HCT116 (cell line): ENCODE results near the gene TWSG1. TPM values are rescaled to one million over a fixed set of nuclear protein-coding genes. Genes with fewer than 3 reads are reported as not detected.
"Not testable (repeated sequence)": the region's sequence is repeated elsewhere in the genome, so short reads cannot be mapped to it uniquely, and the experiment has no call there.

Source experiments
- ATAC-seq: fragments of 200-7000 bp; cut with Tn5 transposase; 2 replicates; pipeline ENCODE4 v1.9.1; 2020; ENCODE audit warnings: mild to moderate bottlenecking, moderate library complexity
- BruUV-seq: library from RNA; stranded (reverse); fragments of 400-500 nt; replicated peaks from 2 replicates; lab custom pipeline; 2021; lab: Mats Ljungman, UMichigan
- CTCF ChIA-PET: fragments of 300-600 bp; sonication (Branson Sonifier 250); formaldehyde crosslinking; loops from one replicate; lab custom pipeline; 2021; ENCODE audit warnings: antibody characterized with exemption; lab: Charles Lee
- POLR2A ChIA-PET: fragments of 300-600, 350-600 bp; sonication (Branson Sonifier 250); formaldehyde crosslinking; loops from one replicate; lab custom pipeline; 2021; ENCODE audit warnings: antibody characterized with exemption; lab: Charles Lee
- RAD21 ChIA-PET, 2 experiments: fragments of 300-600 bp; sonication (Branson Sonifier 250); formaldehyde crosslinking; loops; one replicate each; lab custom pipeline; 2023; ENCODE audit warnings: low total read pairs in 2 of 2; ENCODE audit not compliant: uncharacterized antibody in 2 of 2, unreplicated experiment in 2 of 2, low non-redundant PET in 1 of 2; lab: Charles Lee
- DNase-seq: peaks from one replicate; pipeline ENCODE4 v3.0.0-alpha.2; 2010; ENCODE audit warnings: low read depth, low spot score
- H2AFZ ChIP-seq: fragments of 200-600 bp; shearing (Covaris generic), sonication (generic); 2 replicates; pipeline ENCODE4 v1.6.1; 2017; ENCODE audit warnings: low read depth, mixed run types, mixed read lengths, antibody characterized with exemption, low read length; ENCODE audit not compliant: poor library complexity, severe bottlenecking
- H3K27ac ChIP-seq: 2 replicates; pipeline ENCODE4 v1.5.1; 2012; ENCODE audit warnings: low read depth, low read length
- H3K27me3 ChIP-seq: fragments of 200-600 bp; sonication (generic); 2 replicates; pipeline ENCODE4 v1.6.1; 2016; ENCODE audit warnings: mixed run types, low read length, mixed read lengths; ENCODE audit not compliant: insufficient read depth
- H3K36me3 ChIP-seq, 2 experiments: fragments of 200-500 bp in 1 of 2; fragments of 200-600 bp in 1 of 2; sonication (Bioruptor generic) in 1 of 2; sonication (generic) in 1 of 2; 2 replicates each; pipeline versions ENCODE4 v1.5.1 to v1.6.1; 2014 to 2016; ENCODE audit warnings: low read length in 2 of 2, inconsistent platforms in 1 of 2, mixed read lengths in 1 of 2, mixed run types in 1 of 2; ENCODE audit not compliant: insufficient read depth in 2 of 2, control insufficient read depth in 1 of 2
- H3K4me1 ChIP-seq, 2 experiments: fragments of 200-600 bp in 1 of 2; sonication (generic) in 1 of 2; 2 replicates each; pipeline versions ENCODE4 v1.5.1 to v1.6.1; 2012 to 2017; ENCODE audit warnings: low read length in 2 of 2, inconsistent platforms in 1 of 2, mild to moderate bottlenecking in 1 of 2, mixed read lengths in 1 of 2, mixed run types in 1 of 2, moderate library complexity in 1 of 2; ENCODE audit not compliant: insufficient read depth in 2 of 2, control insufficient read depth in 1 of 2
- H3K4me2 ChIP-seq: fragments of 200-600 bp; sonication (generic); 2 replicates; pipeline ENCODE4 v1.6.1; 2017; ENCODE audit warnings: mixed run types, low read length, mixed read lengths
- H3K4me3 ChIP-seq, 2 experiments: fragments of 200-600 bp in 1 of 2; sonication (generic) in 1 of 2; replicated peaks in 1 of 2; 2 replicates each; pipeline ENCODE4 v1.5.1; 2011 to 2016; ENCODE audit warnings: low read length in 2 of 2, control low read depth in 1 of 2, low read depth in 1 of 2, mild to moderate bottlenecking in 1 of 2, mixed read lengths in 1 of 2, mixed run types in 1 of 2
- H3K79me2 ChIP-seq: fragments of 200-600 bp; sonication (generic); 2 replicates; pipeline ENCODE4 v1.6.1; 2017; ENCODE audit warnings: mild to moderate bottlenecking, mixed run types, low read length, moderate library complexity, mixed read lengths; ENCODE audit not compliant: insufficient read depth
- H3K9ac ChIP-seq: fragments of 200-600 bp; sonication (generic); 2 replicates; pipeline ENCODE4 v1.6.1; 2016; ENCODE audit warnings: low read length, mixed read lengths
- H3K9me2 ChIP-seq: fragments of 200-600 bp; sonication (generic), shearing (Covaris generic); 2 replicates; pipeline ENCODE4 v1.6.1; 2017; ENCODE audit warnings: mixed run types, mild to moderate bottlenecking, moderate library complexity; ENCODE audit not compliant: insufficient read depth
- H3K9me3 ChIP-seq, 2 experiments: fragments of 200-500 bp in 1 of 2; fragments of 200-600 bp in 1 of 2; sonication (Bioruptor generic) in 1 of 2; sonication (generic) in 1 of 2; 2 replicates each; pipeline ENCODE4 v1.6.1; 2014 to 2017; ENCODE audit warnings: low read length in 2 of 2, mixed read lengths in 2 of 2, inconsistent platforms in 1 of 2, low read depth in 1 of 2, mild to moderate bottlenecking in 1 of 2, mixed run types in 1 of 2, moderate library complexity in 1 of 2; ENCODE audit not compliant: control insufficient read depth in 1 of 2, insufficient read depth in 1 of 2
- H4K20me1 ChIP-seq: fragments of 200-600 bp; sonication (generic), shearing (Covaris generic); 2 replicates; pipeline ENCODE4 v1.6.1; 2017; ENCODE audit warnings: mixed run types, mild to moderate bottlenecking, moderate library complexity; ENCODE audit not compliant: insufficient read depth
- CBX3 ChIP-seq: IDR thresholded peaks from 2 replicates; pipeline ENCODE4 v1.6.1; 2012; ENCODE audit warnings: low read depth
- CEBPB ChIP-seq: IDR thresholded peaks from 2 replicates; pipeline ENCODE4 v1.6.1; 2012; ENCODE audit warnings: low read depth
- EGR1 ChIP-seq: IDR thresholded peaks from 2 replicates; pipeline ENCODE4 v1.6.1; 2012; ENCODE audit warnings: low read depth
- ELF1 ChIP-seq: IDR thresholded peaks from 2 replicates; pipeline ENCODE4 v1.6.1; 2012; ENCODE audit warnings: low read depth, borderline replicate concordance
- EZH2 ChIP-seq: fragments of 200-600 bp; sonication (generic); IDR thresholded peaks from 2 replicates; pipeline ENCODE4 v1.6.1; 2017; ENCODE audit warnings: antibody characterized with exemption, mixed run types
- EZH2phosphoT487 ChIP-seq: fragments of 200-600 bp; IDR thresholded peaks from 2 replicates; pipeline ENCODE4 v1.6.1; 2018; ENCODE audit warnings: antibody characterized with exemption, borderline replicate concordance
- FOSL1 ChIP-seq: IDR thresholded peaks from 2 replicates; pipeline ENCODE4 v1.6.1; 2012; ENCODE audit warnings: low read depth
- JUND ChIP-seq: IDR thresholded peaks from 2 replicates; pipeline ENCODE4 v1.6.1; 2012
- POLR2A ChIP-seq: IDR thresholded peaks from 2 replicates; pipeline ENCODE4 v1.7.0; 2011; ENCODE audit warnings: borderline replicate concordance; ENCODE audit not compliant: insufficient read depth, insufficient read length; ENCODE audit errors: extremely low read depth
- POLR2AphosphoS5 ChIP-seq: IDR thresholded peaks from 2 replicates; pipeline ENCODE4 v1.6.1; 2011; ENCODE audit warnings: mild to moderate bottlenecking, low read depth, low read length, moderate library complexity
- RAD21 ChIP-seq: IDR thresholded peaks from 2 replicates; pipeline ENCODE4 v1.6.1; 2012; ENCODE audit warnings: low read depth, mild to moderate bottlenecking
- SP1 ChIP-seq: IDR thresholded peaks from 2 replicates; pipeline ENCODE4 v1.6.1; 2012; ENCODE audit warnings: low read depth
- TCF7L2 ChIP-seq: IDR thresholded peaks from 2 replicates; pipeline ENCODE4 v1.7.0; 2011; ENCODE audit warnings: borderline replicate concordance, inconsistent platforms; ENCODE audit not compliant: insufficient read depth, insufficient read length; ENCODE audit errors: extremely low read depth
- ZFX ChIP-seq: fragments of 450-650 bp; IDR thresholded peaks from 2 replicates; pipeline ENCODE4 v1.6.1; 2017
- ZNF274 ChIP-seq: fragments of 200-500 bp; sonication (Bioruptor generic); IDR thresholded peaks from 2 replicates; pipeline ENCODE4 v1.6.1; 2014; ENCODE audit warnings: mild to moderate bottlenecking, low read depth, low read length, inconsistent platforms
- intact Hi-C: fragments of 100-400 bp; cut with micrococcal nuclease; formaldehyde crosslinking; loops from 2 replicates; pipeline ENCODE4 v1.10.0; 2022
- total RNA-seq: library from RNA; stranded (reverse); gene quantifications from one replicate; pipeline ENCODE4 v1.2.1, GENCODE V29; 2021; ENCODE audit not compliant: unreplicated experiment
- TF ChIP-seq, protein P1 (sequence below): IDR thresholded peaks from 2 replicates; pipeline ENCODE4 v1.6.1; 2012; ENCODE audit warnings: low read depth
- TF ChIP-seq, protein P2 (sequence below), 3 experiments: fragments of 200-600 bp in 1 of 3; sonication (generic) in 1 of 3; IDR thresholded peaks in 2 of 3; conservative IDR thresholded peaks in 1 of 3; 2 replicates each; pipeline ENCODE4 v1.5.1; 2012 to 2017; ENCODE audit warnings: low read depth in 2 of 3, low read length in 2 of 3, antibody characterized with exemption in 1 of 3, borderline replicate concordance in 1 of 3, control low read depth in 1 of 3, mild to moderate bottlenecking in 1 of 3, mixed read lengths in 1 of 3, mixed run types in 1 of 3, moderate library complexity in 1 of 3; ENCODE audit not compliant: insufficient read depth in 1 of 3
- TF ChIP-seq, protein P3 (sequence below): IDR thresholded peaks from 2 replicates; pipeline ENCODE4 v1.6.1; 2012
- TF ChIP-seq, protein P4 (sequence below): IDR thresholded peaks from 2 replicates; pipeline ENCODE4 v1.6.1; 2012

Gene TWSG1
- total RNA-seq, 1 experiment from 2014 or later: 35.7 TPM

DNA sequence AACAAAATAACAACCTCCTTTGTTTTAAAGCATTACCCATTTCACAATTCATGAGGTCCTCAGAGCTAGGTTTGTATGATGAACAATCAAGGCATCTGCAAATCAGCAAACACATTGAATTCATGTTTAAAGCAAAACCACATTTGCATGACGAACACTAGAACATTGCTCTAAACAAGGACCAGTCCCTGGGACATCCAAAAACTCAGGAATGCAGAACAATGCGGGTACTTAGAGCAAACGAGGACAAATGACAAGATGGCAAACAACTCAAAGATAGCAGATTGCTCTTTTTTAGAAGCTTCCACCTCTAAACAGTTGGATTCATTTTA, 95.1 kb downstream of the TWSG1 start:
- intact Hi-C loops: no loop called here
- no TSS peak for BruUV-seq
- POLR2A ChIA-PET: no interaction called here

DNA sequence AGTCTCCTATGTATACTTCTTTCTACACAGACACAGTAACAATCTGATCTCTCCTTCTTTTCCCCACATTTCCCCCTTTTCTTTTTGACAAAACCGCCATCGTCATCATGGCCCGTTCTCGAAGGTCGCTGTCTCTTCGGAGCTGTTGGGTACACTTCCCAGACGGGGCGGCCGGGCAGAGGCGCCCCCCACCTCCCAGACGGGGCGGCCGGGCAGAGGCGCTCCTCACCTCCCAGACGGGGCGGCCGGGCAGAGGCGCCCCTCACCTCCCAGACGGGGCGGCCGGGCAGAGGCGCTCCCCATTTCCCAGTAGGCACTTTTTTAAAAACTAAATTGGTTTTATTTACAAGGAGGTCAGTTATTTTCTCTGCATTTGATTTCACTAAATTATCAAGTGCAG, 95.7 kb downstream of the TWSG1 start:
- intact Hi-C loops, H3K9ac ChIP-seq, H3K36me3 ChIP-seq, H3K27me3 ChIP-seq, DNase-seq, H3K4me2 ChIP-seq, H3K9me2 ChIP-seq, H4K20me1 ChIP-seq, BruUV-seq, H3K9me3 ChIP-seq, H3K4me1 ChIP-seq, H3K27ac ChIP-seq, H3K79me2 ChIP-seq, RAD21 ChIA-PET, H3K4me3 ChIP-seq, POLR2A ChIA-PET, H2AFZ ChIP-seq, ATAC-seq: not testable (repeated sequence)
- CTCF ChIA-PET: interaction anchor here (0.7 kb wide), 1 partner anchor 11 kb away, joined by 3 read pairs; no protein-coding TSS in a partner anchor

More for the DNA sequence above, 95.1 kb downstream of the TWSG1 start:
- Histone ChIP-seq H3K9ac (no peak overlapping the region), H3K27ac (no peak overlapping the region), H3K4me1 (no peaks in the 10 kb centered on the region), H3K4me3 (no peak overlapping the region), H3K9me2 (no peaks in the 10 kb centered on the region), H3K79me2 (no peaks in the 10 kb centered on the region), H3K36me3 (no peaks in the 10 kb centered on the region), H3K27me3 (no peaks in the 10 kb centered on the region), H3K9me3 (no peaks in the 10 kb centered on the region; a peak in 1 of 4 replicates), H4K20me1 (no peaks in the 10 kb centered on the region), H3K4me2 (no peak overlapping the region), H2AFZ (no peak overlapping the region)
- ChIA-PET CTCF (interaction anchor here (0.7 kb wide), 1 partner anchor 11 kb away, joined by 3 read pairs; no protein-coding TSS in a partner anchor), RAD21 (no interaction called here)
- TF ChIP-seq FOSL1 (no peak), POLR2AphosphoS5 (no peak), EGR1 (no peak), EZH2phosphoT487 (no peak), TCF7L2 (no peak), JUND (no peak), POLR2A (no peak), ELF1 (no peak), RAD21 (no peak), SP1 (no peak), EZH2 (no peak), ZNF274 (no peak), CEBPB (no peak), ZFX (no peak), CBX3 (no peak)
- TF ChIP-seq, protein P1, sequence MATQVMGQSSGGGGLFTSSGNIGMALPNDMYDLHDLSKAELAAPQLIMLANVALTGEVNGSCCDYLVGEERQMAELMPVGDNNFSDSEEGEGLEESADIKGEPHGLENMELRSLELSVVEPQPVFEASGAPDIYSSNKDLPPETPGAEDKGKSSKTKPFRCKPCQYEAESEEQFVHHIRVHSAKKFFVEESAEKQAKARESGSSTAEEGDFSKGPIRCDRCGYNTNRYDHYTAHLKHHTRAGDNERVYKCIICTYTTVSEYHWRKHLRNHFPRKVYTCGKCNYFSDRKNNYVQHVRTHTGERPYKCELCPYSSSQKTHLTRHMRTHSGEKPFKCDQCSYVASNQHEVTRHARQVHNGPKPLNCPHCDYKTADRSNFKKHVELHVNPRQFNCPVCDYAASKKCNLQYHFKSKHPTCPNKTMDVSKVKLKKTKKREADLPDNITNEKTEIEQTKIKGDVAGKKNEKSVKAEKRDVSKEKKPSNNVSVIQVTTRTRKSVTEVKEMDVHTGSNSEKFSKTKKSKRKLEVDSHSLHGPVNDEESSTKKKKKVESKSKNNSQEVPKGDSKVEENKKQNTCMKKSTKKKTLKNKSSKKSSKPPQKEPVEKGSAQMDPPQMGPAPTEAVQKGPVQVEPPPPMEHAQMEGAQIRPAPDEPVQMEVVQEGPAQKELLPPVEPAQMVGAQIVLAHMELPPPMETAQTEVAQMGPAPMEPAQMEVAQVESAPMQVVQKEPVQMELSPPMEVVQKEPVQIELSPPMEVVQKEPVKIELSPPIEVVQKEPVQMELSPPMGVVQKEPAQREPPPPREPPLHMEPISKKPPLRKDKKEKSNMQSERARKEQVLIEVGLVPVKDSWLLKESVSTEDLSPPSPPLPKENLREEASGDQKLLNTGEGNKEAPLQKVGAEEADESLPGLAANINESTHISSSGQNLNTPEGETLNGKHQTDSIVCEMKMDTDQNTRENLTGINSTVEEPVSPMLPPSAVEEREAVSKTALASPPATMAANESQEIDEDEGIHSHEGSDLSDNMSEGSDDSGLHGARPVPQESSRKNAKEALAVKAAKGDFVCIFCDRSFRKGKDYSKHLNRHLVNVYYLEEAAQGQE: no peak
- TF ChIP-seq, protein P2, sequence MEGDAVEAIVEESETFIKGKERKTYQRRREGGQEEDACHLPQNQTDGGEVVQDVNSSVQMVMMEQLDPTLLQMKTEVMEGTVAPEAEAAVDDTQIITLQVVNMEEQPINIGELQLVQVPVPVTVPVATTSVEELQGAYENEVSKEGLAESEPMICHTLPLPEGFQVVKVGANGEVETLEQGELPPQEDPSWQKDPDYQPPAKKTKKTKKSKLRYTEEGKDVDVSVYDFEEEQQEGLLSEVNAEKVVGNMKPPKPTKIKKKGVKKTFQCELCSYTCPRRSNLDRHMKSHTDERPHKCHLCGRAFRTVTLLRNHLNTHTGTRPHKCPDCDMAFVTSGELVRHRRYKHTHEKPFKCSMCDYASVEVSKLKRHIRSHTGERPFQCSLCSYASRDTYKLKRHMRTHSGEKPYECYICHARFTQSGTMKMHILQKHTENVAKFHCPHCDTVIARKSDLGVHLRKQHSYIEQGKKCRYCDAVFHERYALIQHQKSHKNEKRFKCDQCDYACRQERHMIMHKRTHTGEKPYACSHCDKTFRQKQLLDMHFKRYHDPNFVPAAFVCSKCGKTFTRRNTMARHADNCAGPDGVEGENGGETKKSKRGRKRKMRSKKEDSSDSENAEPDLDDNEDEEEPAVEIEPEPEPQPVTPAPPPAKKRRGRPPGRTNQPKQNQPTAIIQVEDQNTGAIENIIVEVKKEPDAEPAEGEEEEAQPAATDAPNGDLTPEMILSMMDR (IDR thresholded peaks at IDR 0.05 in 2 of 3, conservative IDR thresholded peaks at IDR 0.05 in 1 of 3; ENCODE audit: borderline replicate concordance in 1 of 3, insufficient read depth in 1 of 3, low read depth in 2 of 3, low read length in 2 of 3): no peak
- TF ChIP-seq, protein P3, sequence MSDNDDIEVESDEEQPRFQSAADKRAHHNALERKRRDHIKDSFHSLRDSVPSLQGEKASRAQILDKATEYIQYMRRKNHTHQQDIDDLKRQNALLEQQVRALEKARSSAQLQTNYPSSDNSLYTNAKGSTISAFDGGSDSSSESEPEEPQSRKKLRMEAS: no peak
- TF ChIP-seq, protein P4, sequence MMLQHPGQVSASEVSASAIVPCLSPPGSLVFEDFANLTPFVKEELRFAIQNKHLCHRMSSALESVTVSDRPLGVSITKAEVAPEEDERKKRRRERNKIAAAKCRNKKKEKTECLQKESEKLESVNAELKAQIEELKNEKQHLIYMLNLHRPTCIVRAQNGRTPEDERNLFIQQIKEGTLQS: no peak
- DNase-seq (no peak), ATAC-seq (no peak)
